NCI-H2171 (cell line): ENCODE data around the gene ATAD3A.
"Not testable (repeated sequence)": the region's sequence is repeated elsewhere in the genome, so short reads cannot be mapped to it uniquely, and the experiment has no call there.

Experiments used
- DNase-seq: peaks from one replicate; lab custom pipeline; 2025; lab: John Stamatoyannopoulos, UW

ATAD3A gene

DNA sequence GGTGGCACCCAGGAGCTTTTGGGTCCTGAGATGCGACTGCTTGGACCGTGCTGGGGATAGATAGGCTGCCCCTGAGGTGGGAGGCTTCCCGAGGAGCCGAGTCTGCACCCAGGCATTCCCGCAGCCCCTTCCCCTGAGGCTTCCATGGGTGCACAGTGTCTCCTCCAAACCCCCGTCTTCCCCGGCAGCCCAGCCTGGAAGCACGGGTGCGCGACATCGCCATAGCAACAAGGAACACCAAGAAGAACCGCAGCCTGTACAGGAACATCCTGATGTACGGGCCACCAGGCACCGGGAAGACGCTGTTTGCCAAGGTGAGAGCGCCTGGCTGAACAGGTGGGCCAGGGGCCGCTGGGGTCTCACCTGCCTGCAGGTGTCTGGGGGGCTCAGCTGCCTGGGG is 11.7 kb downstream of the ATAD3A start:
- DNase-seq: not testable (repeated sequence)

DNA sequence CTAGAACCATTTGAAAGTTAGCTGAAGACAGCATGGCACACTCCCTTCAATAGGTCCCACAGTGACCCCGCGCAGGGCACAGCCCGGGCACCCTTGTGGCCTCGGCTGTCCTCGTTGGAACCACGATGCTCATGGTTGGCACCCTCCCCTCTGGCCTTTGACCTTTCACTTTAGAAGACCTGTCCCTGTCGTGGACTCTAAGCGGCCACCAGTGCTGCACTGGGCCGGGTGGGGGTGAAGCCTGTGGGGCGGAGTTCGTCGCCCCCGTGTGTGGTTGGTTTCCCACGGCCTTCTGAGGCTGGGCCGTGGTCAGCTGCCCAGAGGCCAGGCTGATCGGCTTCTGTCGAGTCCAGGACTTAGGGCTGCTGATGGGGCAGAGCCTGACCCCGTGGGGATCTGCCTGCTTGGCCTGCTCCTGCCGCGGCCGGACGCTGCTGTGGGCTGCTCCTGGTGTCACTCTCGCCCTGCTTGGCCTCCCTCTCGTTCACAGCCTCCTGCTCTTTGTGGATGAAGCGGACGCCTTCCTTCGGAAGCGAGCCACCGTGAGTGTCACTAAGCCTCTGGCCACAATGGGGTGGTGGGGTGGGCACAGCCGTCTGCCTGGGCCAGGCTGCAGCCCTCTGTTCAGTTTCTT is 12.9 kb downstream of the ATAD3A start:
- not testable (repeated sequence) for DNase-seq

GRCh38 chr1:1526476-1526875 is 14.5 kb downstream of the ATAD3A start:
- not testable (repeated sequence) for DNase-seq

- no peak for DNase-seq
Measured at GRCh38 chr1:1527092-1527816, 15.3 kb downstream of the ATAD3A start.

GRCh38 chr1:1528301-1529267 is 16.6 kb downstream of the ATAD3A start:
- DNase-seq: no peak

DNA sequence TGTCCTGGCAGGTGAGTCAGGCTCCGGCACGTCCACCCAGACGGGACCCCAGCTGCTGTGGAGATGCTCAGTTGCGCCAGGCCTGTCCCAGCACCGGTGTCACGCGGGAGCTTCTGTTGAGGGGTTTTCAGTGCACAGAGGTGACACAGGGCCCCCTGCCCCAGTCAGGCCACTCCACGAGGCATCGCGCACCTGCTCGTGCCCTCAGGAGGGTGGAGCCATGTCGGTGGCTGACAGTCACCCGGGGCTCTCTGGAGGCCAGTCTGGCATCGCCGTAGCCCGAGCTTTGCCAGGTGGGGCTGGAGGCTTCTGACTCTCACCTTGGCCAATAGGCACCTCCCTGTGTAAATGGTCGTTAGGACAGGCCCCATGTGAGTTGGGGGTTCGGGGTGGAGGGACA is 17.4 kb downstream of the ATAD3A start:
- no peak for DNase-seq

GRCh38 chr1:1529936-1530335 is 18.0 kb downstream of the ATAD3A start:
- DNase-seq: no peak

GRCh38 chr1:1531947-1532346 is 20.0 kb downstream of the ATAD3A start:
- DNase-seq: no peak

DNA sequence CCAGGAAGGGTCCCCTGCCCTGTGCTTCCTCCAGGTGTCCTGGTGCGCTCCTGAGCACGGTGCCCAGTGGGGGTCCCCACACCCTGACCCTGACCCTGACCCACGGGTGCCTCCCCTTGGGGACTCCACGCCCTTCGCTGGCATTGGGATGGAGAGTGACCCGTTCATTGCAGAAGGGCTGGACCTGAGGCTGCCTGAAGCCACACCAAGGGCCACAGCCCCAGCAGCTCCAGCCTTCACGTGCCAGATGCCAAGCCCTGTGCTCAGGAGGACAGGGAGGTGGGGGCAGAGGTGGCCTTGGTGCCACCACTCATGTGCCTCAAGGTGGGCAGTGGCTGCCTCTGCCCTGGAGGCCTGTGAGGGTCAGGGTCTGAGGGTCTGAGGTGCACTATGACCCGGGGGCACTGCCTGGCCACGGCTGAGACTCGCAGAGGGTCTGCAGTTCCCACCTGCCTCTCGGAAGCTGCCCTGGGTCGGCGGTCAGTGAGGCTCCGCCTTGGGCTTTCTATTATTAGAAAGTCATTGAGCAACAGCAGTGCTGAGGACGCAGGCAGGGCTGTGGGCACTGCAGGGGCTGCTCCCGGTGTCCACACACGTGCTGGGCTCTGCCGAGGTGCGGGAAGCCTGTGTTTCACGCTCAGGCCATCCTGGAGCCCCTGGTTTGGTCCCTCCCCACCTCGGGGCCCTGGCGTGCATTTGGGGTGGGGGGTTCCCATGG is 21.4 kb downstream of the ATAD3A start:
- not testable (repeated sequence) for DNase-seq

DNA sequence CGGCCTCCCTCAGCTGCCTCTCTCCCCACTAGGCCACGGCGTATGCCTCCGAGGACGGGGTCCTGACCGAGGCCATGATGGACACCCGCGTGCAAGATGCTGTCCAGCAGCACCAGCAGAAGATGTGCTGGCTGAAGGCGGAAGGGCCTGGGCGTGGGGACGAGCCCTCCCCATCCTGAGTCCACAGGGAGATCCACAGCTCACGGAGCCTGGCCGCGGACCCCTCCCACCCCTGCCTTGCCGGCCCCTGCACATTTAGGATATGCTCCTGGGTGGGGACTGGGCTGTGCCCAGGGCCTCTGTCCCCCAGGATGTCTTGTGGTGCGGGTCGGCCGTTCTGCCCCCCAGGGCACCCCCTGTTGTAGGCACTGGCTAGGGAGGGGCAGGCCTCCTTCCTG is 21.9 kb downstream of the ATAD3A start:
- not testable (repeated sequence) for DNase-seq

- DNase-seq: no peak
Measured at GRCh38 chr1:1534401-1535154, 22.6 kb downstream of the ATAD3A start.

DNA sequence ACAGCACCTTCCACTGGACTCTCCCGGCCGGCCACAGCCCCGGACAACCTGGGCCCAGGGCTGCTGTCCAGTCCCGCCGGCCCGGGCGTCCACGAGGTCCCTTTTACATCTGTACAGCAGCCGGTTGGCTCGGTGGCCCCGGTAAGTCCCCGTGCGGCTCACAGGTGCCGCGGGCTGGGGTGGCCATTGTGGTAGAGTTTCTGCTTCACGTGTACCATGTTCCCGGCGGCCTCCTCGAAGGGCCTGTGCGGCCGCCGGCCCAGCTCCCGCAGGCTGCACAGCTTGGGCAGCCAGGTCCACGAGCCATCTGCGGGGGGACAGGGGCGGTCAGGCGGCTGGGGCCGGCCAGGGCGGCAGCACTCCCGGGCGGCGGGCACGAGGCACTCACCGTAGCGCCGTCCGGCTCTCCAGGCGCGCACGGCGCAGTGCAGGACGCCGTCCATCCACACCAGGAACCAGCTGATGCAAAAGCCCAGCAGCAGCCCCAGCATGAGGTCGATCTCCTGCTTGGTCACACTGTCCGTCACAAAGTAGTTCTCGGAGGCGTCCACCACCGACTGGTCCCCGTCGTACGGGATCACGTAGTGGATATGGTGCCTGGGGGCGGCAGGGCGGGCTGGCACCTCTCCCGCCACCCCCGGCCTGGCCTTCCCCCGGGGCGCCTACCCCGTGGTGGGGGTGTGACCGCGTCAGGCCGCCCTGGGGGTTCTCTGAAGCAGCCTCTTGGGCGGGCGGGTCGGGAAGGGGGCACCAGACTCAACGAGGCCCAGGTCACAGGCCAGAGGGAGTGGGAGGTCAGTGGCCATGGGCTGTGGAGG is 23.4 kb downstream of the ATAD3A start:
- no peak for DNase-seq

GRCh38 chr1:1536019-1536937 is 24.3 kb downstream of the ATAD3A start:
- no peak for DNase-seq

GRCh38 chr1:1536938-1537546 is 25.1 kb downstream of the ATAD3A start:
- no peak for DNase-seq

DNA sequence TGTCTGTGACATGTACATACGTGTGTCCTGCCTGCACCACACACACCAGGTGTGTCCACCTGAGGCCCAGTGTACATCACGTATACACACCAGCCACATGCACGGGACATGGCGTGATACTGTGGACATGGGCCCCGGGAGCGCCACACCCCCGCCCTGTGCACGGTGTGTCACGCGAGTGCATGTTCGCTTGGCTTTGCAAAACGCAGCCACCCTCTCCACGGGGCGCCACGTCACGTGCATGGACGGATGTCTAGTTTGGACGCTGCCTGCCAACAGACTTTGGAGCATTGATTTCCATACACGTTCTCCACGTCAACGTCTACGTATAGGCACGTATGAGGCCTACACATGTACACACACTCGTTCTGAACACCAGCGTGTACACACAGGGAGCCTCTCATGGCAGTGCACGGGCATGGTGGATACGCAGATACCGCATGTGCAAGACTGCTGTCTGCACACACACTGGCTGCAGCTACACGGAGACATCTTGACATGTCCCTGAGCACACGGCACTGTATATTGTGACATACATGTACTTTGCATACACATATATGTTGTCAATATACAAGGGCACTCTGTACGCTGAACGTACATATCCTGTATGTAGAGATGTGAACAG is 25.8 kb downstream of the ATAD3A start:
- DNase-seq: no peak

DNA sequence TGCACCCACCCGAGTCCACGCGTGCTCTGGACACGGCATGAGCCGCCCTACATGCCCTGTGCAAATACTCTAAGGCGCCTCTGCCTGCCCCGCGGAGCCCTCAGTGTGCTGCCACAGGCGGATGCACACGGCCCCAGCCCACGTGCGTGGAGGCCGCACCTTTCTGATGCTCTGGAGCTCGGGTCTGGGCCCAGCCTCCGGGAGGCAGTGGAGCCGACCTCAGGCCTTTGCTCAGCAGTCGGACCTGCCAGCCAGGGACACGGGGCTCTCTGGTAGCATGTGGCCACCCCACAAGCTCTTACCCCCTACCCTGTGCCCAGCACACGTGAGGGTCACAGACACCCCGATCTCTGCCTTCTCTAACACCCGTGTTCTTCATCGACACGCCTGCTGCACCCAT is 26.4 kb downstream of the ATAD3A start:
- DNase-seq: no peak

GRCh38 chr1:1538989-1539309 is 27.0 kb downstream of the ATAD3A start:
- no peak for DNase-seq

DNA sequence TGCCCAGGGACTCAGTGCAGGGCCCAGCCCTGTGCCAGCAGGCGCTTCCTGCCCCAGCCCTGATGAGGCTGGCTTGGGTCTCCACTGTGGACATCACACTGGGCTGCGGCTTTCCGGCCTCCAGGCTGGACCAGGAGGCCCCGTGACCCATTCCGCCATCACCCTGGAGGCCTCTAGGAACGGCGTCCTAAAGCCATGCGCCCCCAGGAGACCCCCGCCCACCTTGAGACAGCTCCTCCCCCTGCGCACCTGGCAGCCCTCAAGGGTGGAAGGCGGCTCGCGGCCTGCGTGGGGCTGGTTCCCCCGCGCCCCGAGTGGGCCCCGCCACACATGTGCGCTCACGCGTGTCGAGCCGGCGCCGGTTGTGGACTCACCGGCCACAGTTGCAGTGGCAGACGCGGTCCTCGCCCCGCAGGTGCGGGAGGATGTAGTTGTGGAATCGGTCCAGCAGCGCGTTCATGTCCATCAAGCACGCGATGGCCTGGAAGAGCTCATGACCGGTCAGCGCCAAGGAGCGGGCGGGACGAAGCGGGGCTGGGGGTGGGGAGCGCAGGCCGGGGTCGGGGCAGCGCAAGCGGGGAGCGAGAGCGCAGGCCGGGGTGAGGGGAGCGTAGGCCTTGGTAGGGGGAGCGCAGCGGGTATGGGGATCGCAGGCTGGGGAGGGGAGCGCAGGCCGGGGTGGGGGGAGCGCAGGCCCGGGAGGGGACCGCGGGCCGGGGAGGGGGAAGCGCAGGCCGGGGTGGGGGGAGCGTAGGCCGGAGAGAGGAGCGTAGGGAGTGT is 27.5 kb downstream of the ATAD3A start:
- DNase-seq: no peak
